HG02588 (cell line): Measurements from ENCODE around the gene MLN.

Experiments
- ATAC-seq: cut with Tn5 transposase; IDR thresholded peaks from one replicate; pipeline ENCODE4 v1.9.1; 2021; ENCODE audit warnings: mild to moderate bottlenecking, moderate library complexity; ENCODE audit not compliant: unreplicated experiment

Gene MLN

GRCh38 chr6:33803571-33804053 is at the start of gene MLN:
Gene MLN, minus strand, starts transcription at chr6:33804003. Its CDS starts 2,840 bp downstream, at chr6:33801163.
- no peak for ATAC-seq

- ATAC-seq = no peak
Observed at GRCh38 chr6:33853026-33853425, 49.2 kb upstream of the MLN start.

- no peak for ATAC-seq
Observed at GRCh38 chr6:33851959-33852358, 48.2 kb upstream of the MLN start.

GRCh38 chr6:33850869-33851541 is 47.2 kb upstream of the MLN start:
- ATAC-seq = no peak

- no peak for ATAC-seq
Observed at GRCh38 chr6:33850296-33850695, 46.5 kb upstream of the MLN start.

- no peak for ATAC-seq
Observed at GRCh38 chr6:33849500-33850075, 45.8 kb upstream of the MLN start.

- ATAC-seq = no peak
Observed at GRCh38 chr6:33848484-33848883, 44.7 kb upstream of the MLN start.

- no peak for ATAC-seq
Observed at GRCh38 chr6:33847867-33848266, 44.1 kb upstream of the MLN start.

- ATAC-seq = no peak
Observed at GRCh38 chr6:33847078-33847477, 43.3 kb upstream of the MLN start.

- no peak for ATAC-seq
Observed at GRCh38 chr6:33846226-33846625, 42.4 kb upstream of the MLN start.

GRCh38 chr6:33845031-33845745 is 41.4 kb upstream of the MLN start:
- no peak for ATAC-seq

- no peak for ATAC-seq
Observed at GRCh38 chr6:33843131-33844121, 39.6 kb upstream of the MLN start.

GRCh38 chr6:33841868-33842267 is 38.1 kb upstream of the MLN start:
- no peak for ATAC-seq

GRCh38 chr6:33841070-33841469 is 37.3 kb upstream of the MLN start:
- no peak for ATAC-seq

- ATAC-seq = no peak
Observed at GRCh38 chr6:33840048-33840926, 36.5 kb upstream of the MLN start.

GRCh38 chr6:33839399-33840047 is 35.7 kb upstream of the MLN start:
- no peak for ATAC-seq

- ATAC-seq = no peak
Observed at GRCh38 chr6:33838983-33839382, 35.2 kb upstream of the MLN start.

- no peak for ATAC-seq
Observed at GRCh38 chr6:33837971-33838665, 34.3 kb upstream of the MLN start.
